ENCODE measurements around the gene PTP4A1.
"Not testable (repeated sequence)": the region's sequence is repeated elsewhere in the genome, so short reads cannot be mapped to it uniquely, and the experiment has no call there.

The PTP4A1 gene

DNA sequence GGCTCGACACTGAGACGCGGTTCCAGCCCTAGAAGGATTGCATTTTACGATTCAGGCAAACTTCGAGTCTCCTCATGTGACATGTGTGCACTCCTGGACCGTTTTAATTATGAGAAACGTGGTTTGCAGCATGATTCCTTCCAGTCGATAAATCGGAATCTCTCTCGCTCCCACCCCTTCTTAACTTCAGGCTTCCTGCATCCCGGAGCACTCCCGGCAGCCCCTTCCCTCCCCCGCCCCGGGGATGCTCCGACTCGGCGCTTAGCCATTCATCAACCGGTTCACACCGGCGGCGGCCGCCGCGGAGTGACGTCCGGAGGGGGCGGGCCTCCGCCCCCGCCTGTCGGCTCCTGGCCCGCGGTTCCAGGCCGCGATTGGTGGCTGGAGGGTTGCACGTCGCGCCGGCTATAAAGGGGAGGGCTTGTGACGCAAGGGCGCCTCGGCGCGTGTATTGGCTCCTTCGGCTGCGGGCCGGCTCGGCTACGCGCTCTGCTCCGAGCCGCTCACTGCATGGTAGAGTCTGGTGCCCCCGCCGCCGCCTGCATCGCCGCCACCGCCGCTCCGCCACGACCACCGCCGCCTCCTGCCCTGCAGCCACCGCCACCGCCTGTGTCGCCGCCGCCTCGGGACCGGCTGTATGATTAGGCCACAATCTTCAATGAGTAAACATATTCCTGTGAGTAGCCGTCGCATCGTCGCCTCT lies at the start of gene PTP4A1, which contains the start of gene LOC128125822:
PTP4A1 (plus strand) TSS at position 437 of the 703 bp plus-strand sequence. CDS start 4,401 bp downstream, outside the sequence.
LOC128125822 (plus strand) TSS at position 437 of the 703 bp plus-strand sequence.
- Mint-ChIP-seq H3K27me3 (no peaks in the 10 kb centered on the region), H3K9me3 (no peaks in the 10 kb centered on the region), H3K27ac (peak within 1 kb of the TSS; percentile 96), H3K4me1 (peaks cover 12% of the 10 kb centered on the region), H3K4me3 (peak within 1 kb of the TSS; percentile 89), H3K36me3 (peaks cover 2% of the 10 kb centered on the region)
- peak; percentile 79 for ATAC-seq (ENCODE audit: low read depth)
- peak; percentile 94 to 95 for DNase-seq (ENCODE audit: low spot score in 2 of 2)

DNA sequence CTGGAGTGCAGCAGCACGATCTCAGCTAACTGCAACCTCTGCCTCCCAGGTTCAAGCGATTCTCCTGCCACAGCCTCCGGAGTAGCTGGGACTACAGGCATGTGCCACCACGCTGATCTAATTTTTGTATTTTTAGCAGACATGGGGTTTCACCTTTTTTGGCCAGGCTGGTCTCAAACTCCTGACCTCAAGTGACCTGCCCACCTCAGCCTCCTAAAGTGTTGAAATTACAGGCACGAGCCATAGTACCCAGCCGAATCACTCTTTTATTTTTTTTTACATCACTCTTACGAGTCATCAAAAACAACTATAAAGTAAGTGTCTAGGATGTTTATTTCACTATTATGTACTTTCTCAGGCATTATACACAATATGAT lies 49.4 kb upstream of the PTP4A1 start:
- H3K27ac Mint-ChIP-seq; ATAC-seq (ENCODE audit: low read depth); H3K27me3 Mint-ChIP-seq; H3K4me3 Mint-ChIP-seq; DNase-seq (ENCODE audit: low spot score in 2 of 2); H3K9me3 Mint-ChIP-seq; H3K36me3 Mint-ChIP-seq: not testable (repeated sequence)
- peaks cover 15% of the 10 kb centered on the region for H3K4me1 Mint-ChIP-seq

- Mint-ChIP-seq H3K9me3 (no peaks in the 10 kb centered on the region), H3K4me3 (no peak overlapping the region), H3K4me1 (peaks cover 15% of the 10 kb centered on the region), H3K27me3 (no peaks in the 10 kb centered on the region), H3K27ac (no peak overlapping the region), H3K36me3 (no peaks in the 10 kb centered on the region)
- ATAC-seq (ENCODE audit: low read depth) (no peak), DNase-seq (ENCODE audit: low spot score in 2 of 2) (no peak)
Observed at GRCh38 chr6:63523630-63524029, 48.6 kb upstream of the PTP4A1 start.

DNA sequence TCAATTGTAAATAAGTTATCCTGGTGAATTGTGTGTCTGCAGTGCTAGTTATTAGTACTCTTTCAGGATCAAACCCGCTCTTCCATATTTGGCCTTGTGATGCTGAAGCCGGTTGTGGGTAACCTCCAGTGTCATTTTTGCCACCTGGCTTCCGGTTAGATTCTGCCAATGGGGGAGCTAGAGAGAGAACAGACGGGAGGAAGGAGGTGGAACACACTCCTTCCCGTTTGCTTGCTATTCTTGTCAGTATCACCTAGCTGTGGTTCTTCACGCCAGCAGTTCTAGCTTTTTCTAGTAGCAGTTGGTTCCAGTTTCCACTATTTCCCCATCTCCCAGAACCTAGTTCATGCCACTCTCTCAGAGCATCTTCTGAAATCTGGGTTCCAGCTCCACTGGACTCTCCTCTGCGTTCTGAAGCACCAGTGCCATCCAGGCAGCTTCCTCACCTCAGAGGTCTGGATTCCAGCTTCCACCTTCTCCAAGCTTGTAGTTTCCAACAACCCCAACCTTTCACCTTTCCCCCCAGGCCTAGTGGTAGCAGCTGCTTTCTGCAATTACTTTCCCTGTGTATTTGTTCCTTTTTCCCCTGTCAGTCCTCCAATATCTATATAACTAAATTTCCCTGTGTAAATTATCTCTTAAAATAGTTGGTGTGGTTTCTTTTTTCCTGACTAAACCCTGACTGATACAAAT lies 46.9 kb upstream of the PTP4A1 start:
- Mint-ChIP-seq H3K4me3 (no peak overlapping the region), H3K27ac (no peak overlapping the region), H3K36me3 (no peaks in the 10 kb centered on the region), H3K4me1 (peaks cover 4% of the 10 kb centered on the region), H3K9me3 (no peaks in the 10 kb centered on the region), H3K27me3 (no peaks in the 10 kb centered on the region)
- ATAC-seq (ENCODE audit: low read depth): peak; percentile 34
- DNase-seq (ENCODE audit: low spot score in 2 of 2): no peak

GRCh38 chr6:63526931-63527330 lies 45.3 kb upstream of the PTP4A1 start:
- Mint-ChIP-seq H3K27ac (no peak overlapping the region), H3K9me3 (no peaks in the 10 kb centered on the region), H3K4me1 (peaks cover 4% of the 10 kb centered on the region), H3K4me3 (no peak overlapping the region), H3K27me3 (no peaks in the 10 kb centered on the region), H3K36me3 (no peaks in the 10 kb centered on the region)
- ATAC-seq (ENCODE audit: low read depth) (no peak), DNase-seq (ENCODE audit: low spot score in 2 of 2) (no peak)

DNA sequence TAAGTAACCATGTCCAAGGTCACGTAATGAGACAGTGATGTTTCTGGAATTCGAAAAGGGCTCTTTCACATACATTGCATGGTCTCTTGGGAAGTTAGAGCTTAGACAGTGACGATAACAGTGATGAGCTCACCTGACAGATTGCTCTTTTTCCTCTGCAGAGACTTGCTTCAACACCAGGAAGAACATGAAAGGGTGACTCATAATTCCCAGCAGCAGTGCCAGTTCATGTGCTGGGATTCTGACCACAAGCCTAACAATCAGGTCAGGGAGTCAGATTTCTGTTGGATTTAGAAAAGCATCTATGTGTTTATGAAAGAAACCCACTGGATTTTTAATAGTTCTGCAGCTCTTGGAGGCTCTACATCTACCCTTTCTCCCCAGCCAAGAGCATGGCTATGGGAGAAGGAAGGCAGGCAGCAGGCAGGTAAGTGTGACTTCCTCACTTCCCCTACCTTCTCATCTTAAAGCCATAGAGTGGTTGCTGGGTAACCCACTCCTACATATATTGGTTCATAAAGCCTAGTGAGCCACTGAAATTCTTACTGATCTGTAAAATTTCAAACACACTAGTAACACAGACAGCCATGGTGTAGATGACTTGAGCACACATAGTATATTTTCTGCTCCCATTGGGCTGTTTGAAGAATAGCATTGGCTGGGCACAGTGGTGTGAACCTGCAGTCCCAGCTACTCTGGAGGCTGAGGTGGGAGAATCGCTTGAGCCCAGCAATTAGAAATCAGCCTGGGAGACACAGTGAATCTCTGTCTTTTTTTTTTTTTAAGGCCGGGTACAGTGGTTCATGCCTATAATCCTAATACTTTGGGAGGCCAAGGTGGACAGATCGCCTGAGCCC lies 44.4 kb upstream of the PTP4A1 start:
- ATAC-seq (ENCODE audit: low read depth) (no peak), DNase-seq (ENCODE audit: low spot score in 2 of 2) (no peak)
- peaks cover 4% of the 10 kb centered on the region for H3K4me1 Mint-ChIP-seq
- no peaks in the 10 kb centered on the region for H3K9me3 Mint-ChIP-seq
- H3K4me3 Mint-ChIP-seq: no peak overlapping the region
- no peak overlapping the region for H3K27ac Mint-ChIP-seq
- no peaks in the 10 kb centered on the region for H3K36me3 Mint-ChIP-seq
- H3K27me3 Mint-ChIP-seq: no peaks in the 10 kb centered on the region

- H3K9me3 Mint-ChIP-seq: no peaks in the 10 kb centered on the region
- no peaks in the 10 kb centered on the region for H3K27me3 Mint-ChIP-seq
- H3K4me1 Mint-ChIP-seq: peaks cover 4% of the 10 kb centered on the region
- DNase-seq (ENCODE audit: low spot score in 2 of 2): no peak
- H3K36me3 Mint-ChIP-seq: no peaks in the 10 kb centered on the region
- H3K4me3 Mint-ChIP-seq: no peak overlapping the region
- H3K27ac Mint-ChIP-seq: no peak overlapping the region
- no peak for ATAC-seq (ENCODE audit: low read depth)
Observed at GRCh38 chr6:63529498-63529897, 42.8 kb upstream of the PTP4A1 start.

- ATAC-seq (ENCODE audit: low read depth) (no peak), DNase-seq (ENCODE audit: low spot score in 2 of 2) (no peak)
- H3K4me3 Mint-ChIP-seq: no peak overlapping the region
- no peaks in the 10 kb centered on the region for H3K9me3 Mint-ChIP-seq
- H3K27me3 Mint-ChIP-seq: no peaks in the 10 kb centered on the region
- H3K4me1 Mint-ChIP-seq: peaks cover 4% of the 10 kb centered on the region
- H3K27ac Mint-ChIP-seq: no peak overlapping the region
- no peaks in the 10 kb centered on the region for H3K36me3 Mint-ChIP-seq
Observed at GRCh38 chr6:63530182-63530581, 42.1 kb upstream of the PTP4A1 start.

DNA sequence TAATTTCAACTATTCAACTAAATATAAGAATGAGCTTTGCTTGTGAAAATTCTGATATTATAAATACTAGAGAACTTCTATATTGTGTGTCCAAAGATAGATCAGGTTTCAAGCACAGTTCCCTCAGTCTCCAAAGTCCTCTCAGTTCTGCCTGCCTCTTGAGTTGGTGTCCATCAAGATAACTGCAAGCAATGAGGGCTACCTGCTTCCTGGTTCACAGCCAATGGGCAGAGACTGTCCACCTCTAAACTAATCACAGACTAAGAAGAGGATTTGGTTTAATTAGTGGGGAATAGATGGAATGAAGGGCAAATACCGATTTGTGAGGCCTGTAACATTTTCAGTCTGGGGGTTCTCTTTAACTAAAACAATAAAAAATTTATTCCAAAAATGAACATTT lies 41.3 kb upstream of the PTP4A1 start:
- no peak overlapping the region for H3K4me3 Mint-ChIP-seq

DNA sequence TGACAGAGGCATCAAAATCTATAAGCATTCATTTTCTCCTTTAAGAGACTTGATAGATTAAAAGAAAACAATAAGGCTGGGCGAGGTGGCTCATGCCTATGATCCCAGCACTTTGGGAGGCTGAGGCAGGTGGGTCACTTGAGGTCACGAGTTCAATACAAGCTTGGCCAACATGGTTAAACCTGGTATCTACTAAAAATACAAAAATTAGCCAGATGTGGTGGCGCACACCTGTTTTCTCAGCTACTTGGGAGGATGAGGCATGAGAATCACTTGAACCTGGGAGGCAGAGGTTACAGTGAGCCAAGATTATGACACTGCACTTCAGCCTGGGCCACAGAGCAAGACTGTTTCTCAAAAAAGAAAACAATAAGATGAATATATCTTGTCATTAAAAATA lies 39.3 kb upstream of the PTP4A1 start:
- H3K9me3 Mint-ChIP-seq: no peaks in the 10 kb centered on the region
- ATAC-seq (ENCODE audit: low read depth) (no peak), DNase-seq (ENCODE audit: low spot score in 2 of 2) (no peak)
- no peak overlapping the region for H3K27ac Mint-ChIP-seq
- H3K27me3 Mint-ChIP-seq: no peaks in the 10 kb centered on the region
- no peaks in the 10 kb centered on the region for H3K36me3 Mint-ChIP-seq
- H3K4me1 Mint-ChIP-seq: peaks cover 8% of the 10 kb centered on the region
- H3K4me3 Mint-ChIP-seq: no peak overlapping the region

More for the DNA sequence above, 41.3 kb upstream of the PTP4A1 start:
- H3K27ac Mint-ChIP-seq: no peak overlapping the region
- no peaks in the 10 kb centered on the region for H3K36me3 Mint-ChIP-seq
- ATAC-seq (ENCODE audit: low read depth): no peak
- DNase-seq (ENCODE audit: low spot score in 2 of 2): no peak
- H3K4me1 Mint-ChIP-seq: no peaks in the 10 kb centered on the region
- H3K9me3 Mint-ChIP-seq: no peaks in the 10 kb centered on the region
- no peaks in the 10 kb centered on the region for H3K27me3 Mint-ChIP-seq

DNA sequence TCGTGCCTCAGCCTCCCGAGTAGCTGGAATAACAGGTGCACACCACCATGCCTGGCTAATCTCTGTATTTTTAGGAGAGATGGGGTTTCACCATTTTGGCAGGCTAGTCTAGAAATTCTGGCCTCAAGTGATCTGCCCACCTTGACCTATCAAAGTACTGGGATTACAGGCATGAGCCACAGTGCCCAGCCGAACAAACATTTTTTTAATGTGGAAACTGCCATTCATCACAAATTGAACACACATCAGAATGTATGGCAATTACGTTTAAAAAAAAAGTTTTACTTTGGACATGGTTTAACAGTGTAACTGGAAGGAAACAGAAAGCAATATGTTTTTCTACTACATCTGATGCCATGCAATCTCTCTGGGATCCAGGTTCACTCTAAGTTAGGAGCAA lies 38.3 kb upstream of the PTP4A1 start:
- ATAC-seq (ENCODE audit: low read depth) (no peak), DNase-seq (ENCODE audit: low spot score in 2 of 2) (no peak)
- Mint-ChIP-seq H3K36me3 (no peaks in the 10 kb centered on the region), H3K27me3 (no peaks in the 10 kb centered on the region), H3K4me3 (no peak overlapping the region), H3K27ac (no peak overlapping the region), H3K9me3 (no peaks in the 10 kb centered on the region), H3K4me1 (peaks cover 8% of the 10 kb centered on the region)

- Mint-ChIP-seq H3K9me3 (peaks cover 2% of the 10 kb centered on the region), H3K4me3 (no peak overlapping the region), H3K27me3 (peaks cover 1% of the 10 kb centered on the region), H3K4me1 (peaks cover 8% of the 10 kb centered on the region), H3K36me3 (no peaks in the 10 kb centered on the region), H3K27ac (no peak overlapping the region)
- ATAC-seq (ENCODE audit: low read depth) (no peak), DNase-seq (ENCODE audit: low spot score in 2 of 2) (no peak)
Observed at GRCh38 chr6:63537201-63537958, 34.9 kb upstream of the PTP4A1 start.

GRCh38 chr6:63537959-63538300 lies 34.4 kb upstream of the PTP4A1 start:
- Mint-ChIP-seq H3K9me3 (peaks cover 6% of the 10 kb centered on the region), H3K36me3 (peaks cover 2% of the 10 kb centered on the region), H3K27ac (no peak overlapping the region), H3K4me1 (peaks cover 8% of the 10 kb centered on the region), H3K4me3 (no peak overlapping the region), H3K27me3 (peaks cover 5% of the 10 kb centered on the region)
- DNase-seq (ENCODE audit: low spot score in 2 of 2) (no peak), ATAC-seq (ENCODE audit: low read depth) (no peak)

Data from memory B cell (primary cell).